PC-9 (cell line): Measurements from ENCODE around the gene AFAP1. TPM values are rescaled to one million over a fixed set of nuclear protein-coding genes. Genes with fewer than 3 reads are reported as not detected.

Experiments used
- BruUV-seq: library from RNA; stranded (reverse); fragments of 400-500 nt; replicated peaks from 2 replicates; lab custom pipeline; 2021; lab: Mats Ljungman, UMichigan
- CTCF ChIA-PET: fragments of 300-600 bp; sonication (Branson Sonifier 250); formaldehyde crosslinking; loops from one replicate; lab custom pipeline; 2022; ENCODE audit warnings: antibody characterized with exemption; lab: Charles Lee
- POLR2A ChIA-PET: fragments of 300-600 bp; sonication (Branson Sonifier 250); formaldehyde crosslinking; loops from one replicate; lab custom pipeline; 2022; ENCODE audit warnings: antibody characterized with exemption; ENCODE audit not compliant: unreplicated experiment; lab: Charles Lee
- DNase-seq, 2 experiments: peaks; one replicate each; pipeline versions ENCODE4 v3.0.0 to v3.0.0-alpha.2; 2015 to 2022; ENCODE audit warnings: mixed read lengths in 1 of 2
- H2AFZ ChIP-seq: fragments of 200-600 bp; sonication (generic); 2 replicates; pipeline ENCODE4 v1.8.1; 2017; ENCODE audit warnings: antibody characterized with exemption
- H3F3A ChIP-seq: fragments of 200-600 bp; sonication (generic); 2 replicates; pipeline ENCODE4 v1.8.1; 2017; ENCODE audit warnings: antibody characterized with exemption, mild to moderate bottlenecking, low read depth; ENCODE audit not compliant: insufficient read depth
- H3K27ac ChIP-seq: fragments of 200-600 bp; sonication (generic); 2 replicates; pipeline ENCODE4 v1.6.1; 2016; ENCODE audit warnings: mixed run types
- H3K27me3 ChIP-seq: fragments of 200-600 bp; sonication (generic); 2 replicates; pipeline ENCODE4 v1.6.1; 2016; ENCODE audit warnings: low read depth, mixed run types; ENCODE audit not compliant: insufficient read depth
- H3K36me3 ChIP-seq: fragments of 200-600 bp; sonication (generic); 2 replicates; pipeline ENCODE4 v1.6.1; 2016; ENCODE audit warnings: low read depth, mixed run types
- H3K4me1 ChIP-seq: fragments of 200-600 bp; sonication (generic); replicated peaks from 2 replicates; pipeline ENCODE4 v1.6.1; 2016; ENCODE audit warnings: mixed run types; ENCODE audit not compliant: insufficient read depth
- H3K4me2 ChIP-seq: fragments of 200-600 bp; sonication (generic); 2 replicates; pipeline ENCODE4 v1.6.1; 2017; ENCODE audit warnings: mixed run types
- H3K4me3 ChIP-seq: fragments of 200-600 bp; sonication (generic); 2 replicates; pipeline ENCODE4 v1.6.1; 2016; ENCODE audit warnings: mixed run types
- H3K79me2 ChIP-seq: fragments of 200-600 bp; sonication (generic); 2 replicates; pipeline ENCODE4 v1.6.1; 2017; ENCODE audit warnings: low read depth, mixed run types
- H3K9me2 ChIP-seq: fragments of 200-600 bp; sonication (generic); 2 replicates; pipeline ENCODE4 v1.8.1; 2017; ENCODE audit warnings: mild to moderate bottlenecking; ENCODE audit not compliant: insufficient read depth
- H3K9me3 ChIP-seq: fragments of 200-600 bp; sonication (generic); 2 replicates; pipeline ENCODE4 v1.8.1; 2016; ENCODE audit warnings: low read depth; ENCODE audit not compliant: insufficient read depth
- H4K20me1 ChIP-seq: fragments of 200-600 bp; sonication (generic); 2 replicates; pipeline ENCODE4 v1.8.1; 2017; ENCODE audit not compliant: insufficient read depth
- EZH2 ChIP-seq: fragments of 200-600 bp; sonication (generic); IDR thresholded peaks from 2 replicates; pipeline ENCODE4 v1.8.0; 2017; ENCODE audit warnings: antibody characterized with exemption, low read depth
- intact Hi-C: fragments of 100-400 bp; cut with micrococcal nuclease; formaldehyde crosslinking; loops from one replicate; pipeline ENCODE4 v1.10.0; 2022; ENCODE audit not compliant: unreplicated experiment
- total RNA-seq: library from RNA; stranded (reverse); gene quantifications from 2 replicates; pipeline ENCODE4 v1.2.3, GENCODE V29; 2021
- TF ChIP-seq, protein P1 (sequence below): fragments of 200-600 bp; sonication (generic); conservative IDR thresholded peaks from 2 replicates; pipeline ENCODE4 v1.6.1; 2017; ENCODE audit warnings: mixed run types, antibody characterized with exemption, mild to moderate bottlenecking, moderate library complexity

AFAP1 gene
- total RNA-seq, 1 experiment from 2014 or later, result 69.6 TPM

DNA sequence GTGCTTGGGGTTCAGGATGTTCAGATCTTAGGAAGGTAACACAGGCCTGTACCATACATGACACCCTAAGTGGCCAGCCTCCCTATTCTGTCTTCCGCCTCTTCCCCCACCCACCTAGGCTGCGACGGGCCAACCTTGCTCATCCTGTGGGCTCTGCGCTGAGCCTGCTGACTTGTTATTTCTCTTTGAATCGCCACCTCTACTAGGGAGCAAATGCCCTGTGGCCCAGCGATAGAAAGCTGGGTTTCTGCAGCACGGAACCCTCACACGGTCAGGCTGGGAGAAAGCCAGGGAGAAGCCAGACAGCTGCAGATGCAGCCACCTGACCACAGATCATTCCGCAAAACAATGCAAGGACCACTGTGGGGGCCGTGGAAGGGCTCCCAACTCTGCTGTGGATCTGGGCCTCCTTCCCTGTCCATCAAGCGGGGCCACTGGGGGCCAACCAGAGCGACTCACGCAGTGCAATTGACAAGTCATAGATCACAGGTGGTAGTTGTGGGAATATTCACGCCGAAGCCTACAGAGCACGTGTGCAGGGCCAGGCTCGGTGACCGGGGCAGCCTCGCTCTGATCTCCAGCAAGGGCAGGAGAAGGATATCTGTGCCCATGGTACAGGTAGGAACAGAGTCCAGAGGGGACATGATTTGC, 227.5 kb downstream of the AFAP1 start:
- Histone ChIP-seq H3K4me1 (no peaks in the 10 kb centered on the region), H3F3A (no peaks in the 10 kb centered on the region), H3K4me2 (no peak overlapping the region), H3K27me3 (no peaks in the 10 kb centered on the region), H3K9me2 (no peaks in the 10 kb centered on the region), H3K36me3 (no peaks in the 10 kb centered on the region), H4K20me1 (no peaks in the 10 kb centered on the region), H3K4me3 (no peak overlapping the region), H3K9me3 (no peaks in the 10 kb centered on the region), H2AFZ (no peak overlapping the region), H3K79me2 (no peaks in the 10 kb centered on the region), H3K27ac (no peak overlapping the region)
- ChIA-PET CTCF (no interaction called here), POLR2A (no interaction called here)
- TF ChIP-seq EZH2, result no peak
- TF ChIP-seq, protein P1, sequence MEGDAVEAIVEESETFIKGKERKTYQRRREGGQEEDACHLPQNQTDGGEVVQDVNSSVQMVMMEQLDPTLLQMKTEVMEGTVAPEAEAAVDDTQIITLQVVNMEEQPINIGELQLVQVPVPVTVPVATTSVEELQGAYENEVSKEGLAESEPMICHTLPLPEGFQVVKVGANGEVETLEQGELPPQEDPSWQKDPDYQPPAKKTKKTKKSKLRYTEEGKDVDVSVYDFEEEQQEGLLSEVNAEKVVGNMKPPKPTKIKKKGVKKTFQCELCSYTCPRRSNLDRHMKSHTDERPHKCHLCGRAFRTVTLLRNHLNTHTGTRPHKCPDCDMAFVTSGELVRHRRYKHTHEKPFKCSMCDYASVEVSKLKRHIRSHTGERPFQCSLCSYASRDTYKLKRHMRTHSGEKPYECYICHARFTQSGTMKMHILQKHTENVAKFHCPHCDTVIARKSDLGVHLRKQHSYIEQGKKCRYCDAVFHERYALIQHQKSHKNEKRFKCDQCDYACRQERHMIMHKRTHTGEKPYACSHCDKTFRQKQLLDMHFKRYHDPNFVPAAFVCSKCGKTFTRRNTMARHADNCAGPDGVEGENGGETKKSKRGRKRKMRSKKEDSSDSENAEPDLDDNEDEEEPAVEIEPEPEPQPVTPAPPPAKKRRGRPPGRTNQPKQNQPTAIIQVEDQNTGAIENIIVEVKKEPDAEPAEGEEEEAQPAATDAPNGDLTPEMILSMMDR, result no peak
- DNase-seq, result no peak
- intact Hi-C loops, result no loop called here
- no TSS peak for BruUV-seq

GRCh38 chr4:7711307-7711963, 228.2 kb downstream of the AFAP1 start:
- Histone ChIP-seq H2AFZ (no peak overlapping the region), H3K9me3 (no peaks in the 10 kb centered on the region), H3K27me3 (no peaks in the 10 kb centered on the region), H3K9me2 (no peaks in the 10 kb centered on the region), H3F3A (no peaks in the 10 kb centered on the region), H3K4me1 (no peaks in the 10 kb centered on the region), H3K4me2 (no peak overlapping the region), H3K36me3 (no peaks in the 10 kb centered on the region), H4K20me1 (no peaks in the 10 kb centered on the region), H3K4me3 (no peak overlapping the region), H3K27ac (no peak overlapping the region), H3K79me2 (no peaks in the 10 kb centered on the region)
- BruUV-seq, result no TSS peak
- ChIA-PET POLR2A (no interaction called here), CTCF (no interaction called here)
- DNase-seq, result no peak
- intact Hi-C loops, result no loop called here
- TF ChIP-seq EZH2, result no peak

- no peaks in the 10 kb centered on the region for H3K27me3 ChIP-seq
- H3K9me2 ChIP-seq, result no peaks in the 10 kb centered on the region
Observed at GRCh38 chr4:7710576-7711306, 228.9 kb downstream of the AFAP1 start.

More at GRCh38 chr4:7710576-7711306, 228.9 kb downstream of the AFAP1 start:
- Histone ChIP-seq H3K4me1 (no peaks in the 10 kb centered on the region), H4K20me1 (no peaks in the 10 kb centered on the region), H3K9me3 (no peaks in the 10 kb centered on the region), H3F3A (no peaks in the 10 kb centered on the region), H3K27ac (no peak overlapping the region), H2AFZ (no peak overlapping the region), H3K4me3 (no peak overlapping the region), H3K36me3 (no peaks in the 10 kb centered on the region), H3K4me2 (no peak overlapping the region), H3K79me2 (no peaks in the 10 kb centered on the region)
- ChIA-PET POLR2A (no interaction called here), CTCF (no interaction called here)
- intact Hi-C loops, result no loop called here
- no TSS peak for BruUV-seq
- TF ChIP-seq, protein P1, result no peak
- TF ChIP-seq EZH2, result no peak
- no peak for DNase-seq
